PFSK-1 (cell line): ENCODE results near the gene EXOC7.

ENCODE experiments used
- POLR2AphosphoS5 ChIP-seq: IDR thresholded peaks from 2 replicates; pipeline ENCODE4 v1.6.1; 2012; ENCODE audit warnings: low read depth, mild to moderate bottlenecking, control low read depth, low read length, moderate library complexity
- TAF1 ChIP-seq: IDR thresholded peaks from 2 replicates; pipeline ENCODE4 v1.6.1; 2012; ENCODE audit warnings: low read length, control low read depth, borderline replicate concordance; ENCODE audit not compliant: insufficient read depth

GRCh38 chr17:76132574-76133338 lies 29.2 kb upstream of the EXOC7 start:
- TF ChIP-seq TAF1 (no peak), POLR2AphosphoS5 (no peak)
